SK-N-SH (cell line): ENCODE results near the gene RPS10. TPM values are rescaled to one million over a fixed set of nuclear protein-coding genes. Genes with fewer than 3 reads are reported as not detected.

ENCODE experiments used
- CTCF ChIA-PET: fragments of 300-600, 350-600 bp; formaldehyde crosslinking; extraction: SDS; loops from one replicate; lab custom pipeline; 2021; lab: Yijun Ruan, JAX
- POLR2A ChIA-PET: fragments of 350-600 bp; sonication (Branson Sonifier 250); formaldehyde crosslinking; extraction: SDS; loops from one replicate; lab custom pipeline; 2020; ENCODE audit warnings: antibody characterized with exemption, inconsistent platforms; lab: Yijun Ruan, JAX
- DNase-seq: peaks from one replicate; pipeline ENCODE4 v3.0.0; 2012
- H2AFZ ChIP-seq: fragments of 200-600 bp; sonication (generic); 2 replicates; pipeline ENCODE4 v1.8.1; 2016; ENCODE audit warnings: antibody characterized with exemption, mild to moderate bottlenecking, low read depth
- H3F3A ChIP-seq: fragments of 200-600 bp; sonication (generic); replicated peaks from 2 replicates; pipeline ENCODE3; 2016; ENCODE audit warnings: antibody characterized with exemption, mild to moderate bottlenecking; ENCODE audit not compliant: insufficient read depth
- H3K27ac ChIP-seq, 2 experiments: fragments of 200-500 bp in 1 of 2; fragments of 200-600 bp in 1 of 2; sonication (Bioruptor generic) in 1 of 2; sonication (generic), shearing (Covaris generic) in 1 of 2; 2 replicates each; pipeline versions ENCODE4 v1.5.1 to v1.6.1; 2014 to 2016; ENCODE audit warnings: low read depth in 2 of 2, inconsistent platforms in 1 of 2, low read length in 1 of 2, mild to moderate bottlenecking in 1 of 2, mixed read lengths in 1 of 2
- H3K27me3 ChIP-seq: fragments of 200-600 bp; sonication (generic), shearing (Covaris generic); 2 replicates; pipeline ENCODE4 v1.6.1; 2016; ENCODE audit warnings: mixed run types; ENCODE audit not compliant: insufficient read depth
- H3K36me3 ChIP-seq, 2 experiments: fragments of 200-500 bp in 1 of 2; fragments of 200-600 bp in 1 of 2; sonication (Bioruptor generic) in 1 of 2; sonication (generic) in 1 of 2; replicated peaks in 1 of 2; 2 replicates each; pipeline versions ENCODE3 to v1.5.1; 2014 to 2016; ENCODE audit warnings: low read length in 1 of 2, mild to moderate bottlenecking in 1 of 2; ENCODE audit not compliant: insufficient read depth in 2 of 2, control insufficient read depth in 1 of 2
- H3K4me1 ChIP-seq, 2 experiments: fragments of 200-500 bp in 1 of 2; fragments of 200-600 bp in 1 of 2; sonication (Bioruptor generic) in 1 of 2; sonication (generic), shearing (Covaris generic) in 1 of 2; 2 replicates each; pipeline versions ENCODE4 v1.5.1 to v1.6.1; 2014 to 2016; ENCODE audit warnings: low read depth in 1 of 2, low read length in 1 of 2, mixed run types in 1 of 2; ENCODE audit not compliant: insufficient read depth in 2 of 2, control insufficient read depth in 1 of 2
- H3K4me2 ChIP-seq: fragments of 200-600 bp; sonication (generic), shearing (Covaris generic); 2 replicates; pipeline ENCODE4 v1.6.1; 2017; ENCODE audit warnings: mixed run types
- H3K4me3 ChIP-seq, 2 experiments: fragments of 200-500 bp in 1 of 2; fragments of 200-600 bp in 1 of 2; sonication (Bioruptor generic) in 1 of 2; sonication (generic), shearing (Covaris generic) in 1 of 2; 2 replicates each; pipeline versions ENCODE4 v1.5.1 to v1.8.1; 2014 to 2016; ENCODE audit warnings: low read depth in 2 of 2, inconsistent platforms in 1 of 2, low read length in 1 of 2, mild to moderate bottlenecking in 1 of 2, mixed read lengths in 1 of 2, moderate library complexity in 1 of 2
- H3K79me2 ChIP-seq: fragments of 200-600 bp; sonication (generic); 2 replicates; pipeline ENCODE4 v1.8.1; 2017; ENCODE audit warnings: mild to moderate bottlenecking; ENCODE audit not compliant: insufficient read depth
- H3K9ac ChIP-seq: fragments of 200-600 bp; sonication (generic); 2 replicates; pipeline ENCODE4 v1.6.1; 2017; ENCODE audit warnings: mixed run types
- H3K9me2 ChIP-seq: fragments of 200-600 bp; sonication (generic); 2 replicates; pipeline ENCODE4 v1.6.1; 2017; ENCODE audit warnings: mixed run types
- H3K9me3 ChIP-seq: fragments of 200-600 bp; sonication (generic); 2 replicates; pipeline ENCODE4 v1.6.1; 2017; ENCODE audit warnings: mixed run types, mild to moderate bottlenecking, moderate library complexity
- H4K20me1 ChIP-seq: fragments of 200-600 bp; sonication (generic); 2 replicates; pipeline ENCODE4 v1.6.1; 2017; ENCODE audit warnings: mild to moderate bottlenecking, mixed run types; ENCODE audit not compliant: insufficient read depth
- CHD2 ChIP-seq: fragments of 150-350 bp; IDR thresholded peaks from 2 replicates; pipeline ENCODE4 v1.6.1; 2018; ENCODE audit warnings: low read length; ENCODE audit not compliant: partially characterized antibody
- ELF1 ChIP-seq: IDR thresholded peaks from 2 replicates; pipeline ENCODE4 v1.4.0; 2012
- EP300 ChIP-seq, 2 experiments: IDR thresholded peaks; 2 replicates each; pipeline versions ENCODE4 v1.4.0 to v1.6.1; 2012; ENCODE audit warnings: borderline replicate concordance in 1 of 2, low read depth in 1 of 2, low read length in 1 of 2
- EZH2phosphoT487 ChIP-seq: fragments of 200-600 bp; sonication (generic); IDR thresholded peaks from 2 replicates; pipeline ENCODE4 v1.6.1; 2017; ENCODE audit warnings: low read depth, mixed run types, mild to moderate bottlenecking, antibody characterized with exemption, moderate library complexity, borderline replicate concordance
- FOSL2 ChIP-seq: IDR thresholded peaks from 2 replicates; pipeline ENCODE4 v1.4.0; 2012; ENCODE audit warnings: low read depth, mild to moderate bottlenecking, moderate library complexity, borderline replicate concordance
- FOXM1 ChIP-seq: IDR thresholded peaks from 2 replicates; pipeline ENCODE4 v1.4.0; 2012; ENCODE audit warnings: low read depth, mild to moderate bottlenecking
- GABPA ChIP-seq: IDR thresholded peaks from 2 replicates; pipeline ENCODE4 v1.4.0; 2012; ENCODE audit warnings: low read depth, mild to moderate bottlenecking
- MEF2A ChIP-seq: IDR thresholded peaks from 2 replicates; pipeline ENCODE4 v1.4.0; 2012; ENCODE audit warnings: low read depth, borderline replicate concordance
- RCOR1 ChIP-seq: fragments of 150-350 bp; IDR thresholded peaks from 2 replicates; pipeline ENCODE4 v1.6.1; 2017; ENCODE audit warnings: antibody characterized with exemption, low read length
- REST ChIP-seq: IDR thresholded peaks from 2 replicates; pipeline ENCODE4 v1.6.1; 2012; ENCODE audit warnings: mild to moderate bottlenecking, low read depth, low read length, moderate library complexity
- SMC3 ChIP-seq: IDR thresholded peaks from 2 replicates; pipeline ENCODE4 v1.6.1; 2012; ENCODE audit warnings: low read depth, low read length, improper control_type of control experiment
- TCF12 ChIP-seq: IDR thresholded peaks from 2 replicates; pipeline ENCODE4 v1.4.0; 2012
- USF1 ChIP-seq: IDR thresholded peaks from 2 replicates; pipeline ENCODE4 v1.4.0; 2012; ENCODE audit warnings: low read depth, borderline replicate concordance
- ZBTB33 ChIP-seq: IDR thresholded peaks from 2 replicates; pipeline ENCODE4 v1.4.0; 2012; ENCODE audit warnings: low read depth, borderline replicate concordance
- WGBS: methylation state at CpG from one replicate; pipeline ENCODE4 v1.1.6; 2017; ENCODE audit warnings: low lambda C conversion rate; 5-methylcytosine and 5-hydroxymethylcytosine counted together
- polyA plus RNA-seq, 3 experiments: library from polyadenylated mRNA; depleted of rRNA; stranded (reverse); fragments of >200 nt; gene quantifications; 2 replicates each; pipeline ENCODE4 v1.2.3, GENCODE V29; 2012
- TF ChIP-seq, protein P1 (sequence below): fragments of 150-350 bp; IDR thresholded peaks from 2 replicates; pipeline ENCODE4 v1.6.1; 2016; ENCODE audit warnings: mild to moderate bottlenecking, low read depth, low read length
- TF ChIP-seq, protein P2 (sequence below): IDR thresholded peaks from 2 replicates; pipeline ENCODE4 v1.4.0; 2012; ENCODE audit warnings: low read depth

RPS10 gene
- polyA plus RNA-seq, 1 of the 3 experiments (the other 2 are of a cell fraction) = 4,475 TPM

GRCh38 chr6:34447386-34447785, 21.5 kb upstream of the RPS10 start:
- Histone ChIP-seq H3K9me2 (no peaks in the 10 kb centered on the region), H3F3A (no peaks in the 10 kb centered on the region), H3K9ac (no peak overlapping the region), H3K27me3 (no peaks in the 10 kb centered on the region), H3K4me2 (no peak overlapping the region), H3K27ac (no peak overlapping the region), H3K4me1 (peaks cover 0 to 3% of the 10 kb centered on the region in 2 experiments; a peak in 1 of 4 replicates), H4K20me1 (no peaks in the 10 kb centered on the region), H3K4me3 (no peak overlapping the region), H3K79me2 (no peaks in the 10 kb centered on the region), H2AFZ (no peak overlapping the region), H3K9me3 (no peaks in the 10 kb centered on the region), H3K36me3 (no peaks in the 10 kb centered on the region)
- DNase-seq = peak; percentile 71
- CTCF ChIA-PET = interaction anchor here (0.7 to 3.8 kb wide), 4 partner anchors 9 to 162 kb away, joined by 3 to 28 read pairs (median 4); no protein-coding TSS in a partner anchor
- POLR2A ChIA-PET = interaction anchor here (0.6 to 1.6 kb wide), 2 partner anchors 21 to 164 kb away, joined by 3 to 7 read pairs; partner anchors contain the start of gene RPS10
- TF ChIP-seq, protein P1, sequence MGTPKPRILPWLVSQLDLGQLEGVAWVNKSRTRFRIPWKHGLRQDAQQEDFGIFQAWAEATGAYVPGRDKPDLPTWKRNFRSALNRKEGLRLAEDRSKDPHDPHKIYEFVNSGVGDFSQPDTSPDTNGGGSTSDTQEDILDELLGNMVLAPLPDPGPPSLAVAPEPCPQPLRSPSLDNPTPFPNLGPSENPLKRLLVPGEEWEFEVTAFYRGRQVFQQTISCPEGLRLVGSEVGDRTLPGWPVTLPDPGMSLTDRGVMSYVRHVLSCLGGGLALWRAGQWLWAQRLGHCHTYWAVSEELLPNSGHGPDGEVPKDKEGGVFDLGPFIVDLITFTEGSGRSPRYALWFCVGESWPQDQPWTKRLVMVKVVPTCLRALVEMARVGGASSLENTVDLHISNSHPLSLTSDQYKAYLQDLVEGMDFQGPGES = no peak
- TF ChIP-seq, protein P2, sequence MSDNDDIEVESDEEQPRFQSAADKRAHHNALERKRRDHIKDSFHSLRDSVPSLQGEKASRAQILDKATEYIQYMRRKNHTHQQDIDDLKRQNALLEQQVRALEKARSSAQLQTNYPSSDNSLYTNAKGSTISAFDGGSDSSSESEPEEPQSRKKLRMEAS = no peak
- TF ChIP-seq USF1 = no peak
- TF ChIP-seq GABPA = no peak
- no peak for TF ChIP-seq SMC3
- TF ChIP-seq, all 33 proteins: peak for 0
- 50% methylated on average over 7 of the region's 7 CpGs for WGBS

GRCh38 chr6:34445313-34445860, 19.5 kb upstream of the RPS10 start:
- WGBS = 51% methylated on average over 3 of the region's 4 CpGs
- CTCF ChIA-PET = interaction anchor here (0.7 kb wide), 2 partner anchors 15 to 20 kb away, joined by 3 read pairs; no protein-coding TSS in a partner anchor
- no peak overlapping the region for H3K4me2 ChIP-seq
- no peak overlapping the region for H3K4me3 ChIP-seq
- no peak overlapping the region for H3K9ac ChIP-seq
- TF ChIP-seq EZH2phosphoT487 (no peak), TCF12 (no peak), ZBTB33 (no peak), CHD2 (no peak), USF1 (no peak), GABPA (no peak), RCOR1 (no peak), EP300 (IDR thresholded peaks at IDR 0.05; ENCODE audit: borderline replicate concordance in 1 of 2, low read depth in 1 of 2, low read length in 1 of 2) (no peak), ELF1 (no peak), MEF2A (no peak), FOXM1 (no peak), FOSL2 (no peak), REST (no peak)
- H3F3A ChIP-seq = no peaks in the 10 kb centered on the region
- H3K79me2 ChIP-seq = no peaks in the 10 kb centered on the region
- H3K9me2 ChIP-seq = no peaks in the 10 kb centered on the region
- no peaks in the 10 kb centered on the region for H4K20me1 ChIP-seq
- no peaks in the 10 kb centered on the region for H3K27me3 ChIP-seq
- no peaks in the 10 kb centered on the region for H3K9me3 ChIP-seq
- no peak for DNase-seq
- no peak overlapping the region for H2AFZ ChIP-seq
- H3K4me1 ChIP-seq = peaks cover 0 to 3% of the 10 kb centered on the region in 2 experiments; a peak in 1 of 4 replicates
- POLR2A ChIA-PET = no interaction called here
- H3K36me3 ChIP-seq = no peaks in the 10 kb centered on the region
- no peak overlapping the region for H3K27ac ChIP-seq
